Choroid plexus epithelial cell (primary cell): Measurements from ENCODE around the gene HEXIM1.

Experiments
- DNase-seq: peaks from one replicate; pipeline ENCODE4 v3.0.0-alpha.2; 2010; ENCODE audit warnings: low read depth
- H3K4me3 ChIP-seq: 2 replicates; pipeline ENCODE4 v1.5.1; 2011; ENCODE audit warnings: low read depth, mild to moderate bottlenecking, control low read depth, low read length, moderate library complexity
- CTCF ChIP-seq: conservative IDR thresholded peaks from 2 replicates; pipeline ENCODE4 v1.5.1; 2011; ENCODE audit warnings: low read depth, mild to moderate bottlenecking, control low read depth, inconsistent platforms, low read length, moderate library complexity

Gene HEXIM1

GRCh38 chr17:45108051-45108450 lies 40.2 kb upstream of the HEXIM1 start:
- H3K4me3 ChIP-seq = no peak overlapping the region
- TF ChIP-seq CTCF = no peak
- DNase-seq = no peak

- H3K4me3 ChIP-seq = no peak overlapping the region
- TF ChIP-seq CTCF = no peak
- DNase-seq = no peak
Measured at GRCh38 chr17:45108595-45109521, 39.4 kb upstream of the HEXIM1 start.

- peak; percentile 44 for DNase-seq
- H3K4me3 ChIP-seq = no peak overlapping the region
- TF ChIP-seq CTCF = no peak
Measured at GRCh38 chr17:45110676-45111611, 37.3 kb upstream of the HEXIM1 start.

GRCh38 chr17:45111850-45112249 lies 36.4 kb upstream of the HEXIM1 start:
- no peak for TF ChIP-seq CTCF
- H3K4me3 ChIP-seq = no peak overlapping the region
- DNase-seq = no peak

- no peak overlapping the region for H3K4me3 ChIP-seq
- TF ChIP-seq CTCF = no peak
- DNase-seq = no peak
Measured at GRCh38 chr17:45112559-45113423, 35.5 kb upstream of the HEXIM1 start.

- no peak overlapping the region for H3K4me3 ChIP-seq
- DNase-seq = no peak
- no peak for TF ChIP-seq CTCF
Measured at GRCh38 chr17:45113424-45113754, 34.9 kb upstream of the HEXIM1 start.
